Measurements from ENCODE around the gene SMAP2.

Gene SMAP2

GRCh38 chr1:40391688-40392145 is 18.2 kb downstream of the SMAP2 start:
- DNase-seq, result no peak

GRCh38 chr1:40392221-40392620 is 18.7 kb downstream of the SMAP2 start:
- DNase-seq, result no peak

GRCh38 chr1:40393173-40393572 is 19.6 kb downstream of the SMAP2 start:
- no peak for DNase-seq

- DNase-seq, result no peak
Observed at GRCh38 chr1:40394491-40395172, 21.1 kb downstream of the SMAP2 start.

- DNase-seq, result no peak
Observed at GRCh38 chr1:40395190-40396175, 22.0 kb downstream of the SMAP2 start.

GRCh38 chr1:40396420-40396819 is 22.9 kb downstream of the SMAP2 start:
- no peak for DNase-seq

- DNase-seq, result no peak
Observed at GRCh38 chr1:40397258-40397657, 23.7 kb downstream of the SMAP2 start.

GRCh38 chr1:40399984-40400704 is 26.6 kb downstream of the SMAP2 start:
- DNase-seq, result no peak

- no peak for DNase-seq
Observed at GRCh38 chr1:40401473-40402201, 28.1 kb downstream of the SMAP2 start.

- DNase-seq, result peak in 1 of 2 experiments; percentile 49
Observed at GRCh38 chr1:40404670-40405462, 31.3 kb downstream of the SMAP2 start.

GRCh38 chr1:40405812-40406211 is 32.3 kb downstream of the SMAP2 start:
- DNase-seq, result no peak

GRCh38 chr1:40407453-40407852 is 33.9 kb downstream of the SMAP2 start:
- DNase-seq, result no peak

GRCh38 chr1:40409467-40409866 is 35.9 kb downstream of the SMAP2 start:
- DNase-seq, result no peak

- DNase-seq, result no peak
Observed at GRCh38 chr1:40411294-40411693, 37.8 kb downstream of the SMAP2 start.

GRCh38 chr1:40411843-40412242 is 38.3 kb downstream of the SMAP2 start:
- no peak for DNase-seq

GRCh38 chr1:40413527-40414252 is 40.2 kb downstream of the SMAP2 start:
- DNase-seq, result no peak

- DNase-seq, result no peak
Observed at GRCh38 chr1:40414331-40414730, 40.8 kb downstream of the SMAP2 start.

GRCh38 chr1:40416709-40417108 is 43.2 kb downstream of the SMAP2 start:
- no peak for DNase-seq

- DNase-seq, result no peak
Observed at GRCh38 chr1:40421431-40422384, 48.2 kb downstream of the SMAP2 start.

All from cerebellar nuclear complex (tissue), 1 donor.